HL-60/S4 treated with phorbol 12-myristate 13-acetate at 8.2 ng/mL for 4 days and 3 days (cell line): Measurements from ENCODE around the gene KIF1B.
"Not testable (repeated sequence)": the region's sequence is repeated elsewhere in the genome, so short reads cannot be mapped to it uniquely, and the experiment has no call there.

ENCODE experiments used
- in situ Hi-C: fragments of 300-500 bp; cut with MboI; formaldehyde crosslinking; loops from 2 replicates; pipeline ENCODE4 v1.15.0; 2022; ENCODE audit warnings: low sequenced_read_pairs

Gene KIF1B

DNA sequence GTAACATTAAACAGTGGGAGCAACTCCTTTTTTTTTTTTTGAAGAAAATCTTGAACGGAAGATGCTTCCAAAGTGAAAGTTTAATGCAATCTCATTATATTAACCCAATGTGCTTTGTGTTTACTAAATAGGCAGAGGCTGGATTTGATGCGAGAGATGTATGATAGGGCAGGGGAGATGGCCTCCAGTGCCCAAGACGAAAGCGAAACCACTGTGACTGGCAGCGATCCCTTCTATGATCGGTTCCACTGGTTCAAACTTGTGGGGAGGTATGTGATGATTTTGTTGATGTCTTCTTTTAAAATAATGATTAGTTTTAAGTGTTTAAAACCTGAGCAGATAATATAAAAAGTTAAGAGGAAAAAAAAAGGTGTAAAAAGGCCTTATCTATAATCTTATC lies 114.3 kb downstream of the KIF1B start:
- in situ Hi-C loops, result no loop called here

DNA sequence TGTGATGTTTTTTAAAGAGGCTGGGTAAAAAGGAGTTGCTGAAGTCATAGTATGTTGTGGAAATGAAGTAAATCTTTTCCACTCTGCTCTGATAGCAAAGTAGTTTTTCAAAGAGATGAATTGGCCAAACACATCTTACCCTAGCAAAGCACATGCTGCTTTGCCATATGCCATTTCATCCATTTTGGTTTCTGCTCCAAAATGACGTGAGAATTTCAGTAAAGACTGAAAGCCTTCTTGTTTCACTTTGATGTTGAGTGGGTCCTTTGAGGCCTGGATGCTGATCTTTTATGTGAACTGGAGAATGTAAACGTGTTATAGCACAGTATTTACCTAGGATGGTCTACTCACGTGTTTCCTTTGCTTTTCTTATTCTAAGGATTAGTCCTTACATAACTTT lies 115.2 kb downstream of the KIF1B start:
- in situ Hi-C loops, result no loop called here

DNA sequence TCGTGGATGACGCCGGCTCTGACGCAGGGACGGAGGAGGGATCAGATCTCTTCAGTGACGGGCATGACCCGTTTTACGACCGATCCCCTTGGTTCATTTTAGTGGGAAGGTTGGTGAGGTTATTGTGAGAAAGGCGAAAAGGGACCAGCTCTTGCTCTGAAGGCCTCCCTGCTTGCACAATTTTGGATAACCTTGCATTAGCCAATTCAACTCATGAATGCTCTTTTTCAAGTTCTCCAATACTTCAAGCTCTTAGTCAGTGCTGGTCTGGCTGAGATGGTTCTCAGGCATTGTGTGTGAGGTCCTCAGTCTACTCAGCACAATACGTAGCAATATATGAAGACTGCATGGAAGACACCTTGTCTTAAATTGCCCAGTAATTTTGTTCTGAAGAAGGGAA lies 115.9 kb downstream of the KIF1B start:
- in situ Hi-C loops, result no loop called here

DNA sequence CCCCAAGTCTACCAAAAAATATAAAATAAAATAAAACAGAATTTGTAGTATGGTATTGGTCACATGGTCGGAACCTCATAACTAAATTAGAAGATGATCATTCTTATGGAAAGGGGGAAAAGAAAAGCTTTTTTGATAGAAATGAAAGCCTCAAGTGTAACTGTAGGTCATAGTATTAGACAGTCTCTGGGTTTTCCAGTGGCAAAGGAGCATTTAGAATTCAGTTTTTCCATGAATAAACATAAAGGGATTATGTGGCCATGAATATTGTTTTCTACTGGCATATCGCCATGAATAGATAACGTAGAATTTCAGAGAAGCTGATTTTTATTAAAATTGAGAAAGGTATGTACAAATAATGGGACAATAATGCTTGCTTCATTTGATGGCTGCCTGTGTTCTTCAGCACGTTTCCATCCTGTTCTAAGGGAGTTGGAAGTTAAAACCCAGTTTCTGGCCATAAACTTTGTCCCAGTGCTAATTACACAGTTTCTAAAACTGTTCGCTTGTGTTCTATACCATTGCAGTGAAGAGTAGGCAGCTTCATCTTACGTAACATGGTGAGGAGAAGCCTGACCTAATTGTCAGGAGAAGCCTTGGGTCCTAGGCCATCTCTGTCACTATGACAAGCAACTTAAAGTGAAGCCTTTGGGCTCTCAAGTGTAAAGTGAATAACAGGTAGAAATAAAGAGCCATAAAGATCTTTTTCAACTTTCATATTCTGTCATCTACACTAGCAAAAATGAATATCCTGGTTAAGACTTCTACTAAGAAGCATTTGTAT lies 118.0 kb downstream of the KIF1B start:
- in situ Hi-C loops, result no loop called here

DNA sequence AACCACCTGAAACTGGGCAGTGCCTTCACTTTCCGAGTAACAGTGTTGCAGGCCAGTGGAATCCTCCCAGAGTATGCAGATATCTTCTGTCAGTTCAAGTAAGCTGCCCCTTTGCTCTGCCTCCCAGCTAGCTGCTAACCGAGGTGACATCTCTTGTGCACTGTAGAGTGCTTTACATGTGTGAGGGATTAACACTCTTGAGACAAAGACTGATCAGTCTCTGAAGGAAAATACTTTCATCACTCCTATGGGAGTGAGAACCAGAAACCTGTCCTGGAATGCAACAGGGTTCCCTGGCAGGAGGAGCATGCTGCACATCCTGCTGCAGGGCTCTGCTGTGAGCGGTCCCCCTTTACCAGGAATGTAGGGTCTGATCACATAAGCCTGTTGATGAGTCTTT lies 127.1 kb downstream of the KIF1B start:
- in situ Hi-C loops, result no loop called here

DNA sequence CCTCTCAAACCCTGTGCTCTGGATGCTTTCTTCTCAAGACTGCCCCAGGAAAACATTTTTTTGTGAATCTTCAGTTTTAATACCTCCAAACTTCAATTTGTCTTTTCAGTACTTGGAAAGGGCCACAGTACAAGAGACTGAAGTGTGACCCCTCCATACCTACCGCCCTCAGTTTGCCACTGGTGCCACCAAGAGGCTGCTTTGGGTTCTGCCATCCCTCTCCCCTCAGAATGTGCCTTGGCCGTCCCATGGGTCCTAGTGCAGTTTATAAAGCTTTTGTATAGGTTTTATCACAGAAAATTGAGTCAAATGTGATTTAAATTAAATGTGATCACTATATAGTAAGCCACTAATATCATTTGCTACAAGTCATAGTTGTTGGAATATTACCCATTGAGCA lies 127.7 kb downstream of the KIF1B start:
- in situ Hi-C loops, result no loop called here

DNA sequence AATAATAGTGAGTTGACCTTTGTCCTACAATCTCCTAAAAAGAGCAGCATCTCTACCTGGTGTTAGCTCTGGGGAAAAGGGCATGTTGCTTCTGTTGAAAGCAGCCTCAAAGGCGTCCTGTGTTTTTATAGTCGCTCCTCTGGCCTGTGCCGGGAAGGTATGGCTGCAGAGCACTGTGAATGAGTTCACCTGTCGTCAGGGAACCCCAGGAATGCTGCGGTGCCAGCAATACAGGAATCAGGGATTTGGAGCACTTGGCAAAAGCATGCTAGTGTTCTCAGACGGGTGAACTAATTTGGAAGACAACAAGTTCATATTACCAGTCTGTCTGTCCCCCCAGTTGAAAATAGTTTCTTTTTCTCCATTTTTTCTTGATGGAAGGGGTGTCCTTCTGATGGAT lies 128.2 kb downstream of the KIF1B start:
- in situ Hi-C loops, result no loop called here

DNA sequence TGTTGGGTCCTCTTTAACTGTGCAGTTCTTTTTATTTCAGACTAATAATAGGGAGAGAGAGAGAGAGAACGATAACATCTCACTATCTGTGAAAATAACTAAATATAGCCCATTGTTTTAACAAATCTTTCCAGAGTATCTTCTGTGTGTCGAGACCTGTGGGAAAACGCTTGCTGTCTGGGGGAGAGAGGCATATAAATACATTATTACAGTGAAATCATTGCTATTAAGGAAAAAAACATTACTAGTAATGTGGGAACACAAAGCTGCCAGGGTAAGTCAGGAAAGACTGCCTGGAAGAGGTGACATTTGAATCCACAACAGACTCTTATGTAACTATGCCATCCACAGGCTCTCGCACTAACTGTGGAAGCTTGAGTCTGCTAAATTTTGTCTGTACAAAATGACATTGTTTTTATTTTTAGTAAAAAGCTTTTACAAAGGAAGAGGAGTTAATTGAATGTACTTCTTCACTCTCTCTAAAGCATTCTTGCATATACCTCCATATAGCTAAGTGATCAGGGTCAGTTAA lies 128.7 kb downstream of the KIF1B start:
- in situ Hi-C loops, result no loop called here

DNA sequence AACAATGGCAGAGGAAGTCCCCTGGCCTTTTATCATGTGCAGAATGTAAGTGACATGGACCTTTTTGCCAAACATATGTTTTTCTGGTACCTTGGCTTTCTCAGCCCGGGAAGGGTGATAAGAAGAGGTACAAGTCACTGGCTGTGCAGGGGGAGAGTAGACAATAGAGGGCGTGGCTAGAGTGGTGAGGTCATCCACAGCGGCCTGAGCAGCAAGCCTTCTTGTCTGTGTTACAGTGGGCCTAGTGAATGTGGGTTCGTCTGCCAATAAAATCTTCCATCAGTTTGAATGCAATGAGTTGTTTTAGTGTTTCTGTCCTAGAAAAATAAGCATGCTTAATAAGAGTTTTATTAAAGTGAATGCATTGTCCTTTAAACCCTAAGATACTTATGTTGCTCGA lies 129.4 kb downstream of the KIF1B start:
- in situ Hi-C loops, result no loop called here

DNA sequence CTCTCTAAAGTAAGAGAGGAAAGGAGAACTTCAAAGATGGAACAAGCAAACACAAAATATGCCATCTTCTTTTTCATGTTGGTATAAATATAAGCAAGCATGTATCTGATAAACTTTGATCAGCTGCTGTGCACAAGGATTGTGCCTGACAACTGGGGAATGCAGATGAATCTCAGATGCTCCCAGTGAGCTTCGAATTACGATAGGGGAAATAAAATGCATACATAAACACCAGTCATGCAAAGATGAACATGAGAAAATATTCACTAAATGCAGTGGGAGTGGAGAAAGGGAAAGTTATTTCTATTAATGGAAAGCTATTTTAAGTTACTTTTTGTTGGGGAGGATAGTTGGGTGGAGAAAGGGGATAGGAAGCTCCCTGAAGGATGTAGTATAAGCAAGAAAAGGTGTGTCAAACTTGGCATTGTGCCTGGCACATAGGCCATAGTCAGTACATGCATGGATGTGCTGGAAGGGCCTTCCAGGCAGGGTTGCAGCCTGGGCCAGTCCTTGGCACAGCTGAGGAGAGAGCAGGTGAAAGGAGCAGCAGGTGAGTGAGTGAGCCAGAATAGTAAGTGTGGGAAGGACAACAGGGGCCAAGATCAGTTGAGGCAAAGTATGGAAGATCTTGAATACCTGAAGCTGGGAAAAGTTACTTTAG lies 130.7 kb downstream of the KIF1B start:
- in situ Hi-C loops, result no loop called here

DNA sequence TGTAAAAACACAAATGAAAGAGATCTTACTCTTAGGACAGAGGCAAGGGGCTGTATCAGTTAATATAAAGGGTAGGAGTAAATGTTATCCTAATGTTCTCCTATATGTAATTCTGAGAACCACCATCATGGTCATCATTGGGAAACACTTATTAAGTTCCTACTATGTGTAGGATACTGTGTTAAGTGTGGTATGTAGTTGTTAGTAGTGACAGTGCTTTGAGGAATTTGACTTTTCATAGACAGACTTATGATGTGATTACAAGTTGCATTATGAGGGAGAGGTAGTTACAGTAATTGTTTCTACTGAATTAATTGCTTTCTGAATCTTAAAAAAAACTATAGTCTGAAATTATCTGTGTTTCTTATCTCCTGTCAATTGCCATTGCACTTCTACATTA lies 136.7 kb downstream of the KIF1B start:
- in situ Hi-C loops, result no loop called here

DNA sequence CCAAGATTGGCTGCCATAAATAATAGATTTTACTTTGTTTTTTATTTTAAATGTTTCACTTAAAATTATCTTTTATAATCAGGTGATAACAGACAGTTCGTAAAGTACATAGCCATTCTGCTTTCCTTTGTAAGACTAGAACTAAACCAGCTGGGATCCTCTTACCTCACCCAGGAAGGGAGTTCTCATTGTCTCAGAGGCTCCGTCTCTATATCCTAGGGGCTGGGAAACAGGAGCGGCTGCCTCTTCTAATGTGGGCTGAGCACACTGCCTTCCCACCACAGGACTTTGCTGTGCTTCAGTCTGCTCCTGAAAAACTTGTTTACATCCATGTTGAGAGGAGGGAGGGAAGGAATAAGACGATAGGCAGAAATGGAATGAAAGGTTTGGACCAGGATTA lies 142.9 kb downstream of the KIF1B start:
- in situ Hi-C loops, result no loop called here

DNA sequence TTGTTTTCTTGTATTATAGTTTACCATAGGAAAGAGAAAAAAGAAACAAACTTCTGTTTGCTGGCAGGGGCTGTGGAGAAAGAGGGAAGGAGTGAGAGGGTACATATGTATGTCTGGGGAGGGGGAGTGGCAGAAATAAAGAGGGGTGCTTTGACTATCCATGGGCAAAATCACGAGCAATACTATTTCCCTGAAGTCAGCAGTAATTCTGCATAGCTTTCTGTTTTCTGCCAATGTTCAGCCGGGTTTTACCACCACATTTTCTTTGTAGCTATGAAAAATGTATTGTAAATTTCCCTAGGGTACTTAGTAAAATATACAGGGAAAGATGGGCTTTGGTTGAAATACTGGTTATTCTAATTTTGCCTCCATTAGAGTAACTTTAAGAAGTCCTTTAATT lies 143.3 kb downstream of the KIF1B start:
- in situ Hi-C loops, result no loop called here

DNA sequence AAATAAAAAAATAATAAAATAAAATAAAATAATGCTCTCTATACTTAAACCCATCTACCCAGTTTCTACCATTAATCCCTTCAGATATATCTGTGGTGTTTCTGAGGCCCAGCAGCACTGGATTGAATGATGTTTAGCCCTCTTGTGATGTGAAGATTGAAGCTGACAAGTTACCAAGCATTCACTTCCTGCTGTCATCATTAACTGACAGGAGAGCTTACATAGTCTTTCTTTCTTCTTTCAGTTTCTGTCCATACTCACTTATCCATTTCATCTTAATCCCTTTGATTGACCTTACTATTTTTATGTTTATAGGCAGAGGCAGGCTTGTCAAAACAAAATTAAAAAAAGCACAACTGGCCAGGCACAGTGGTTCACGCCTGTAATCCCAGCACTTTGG lies 149.7 kb downstream of the KIF1B start:
- in situ Hi-C loops, result no loop called here

DNA sequence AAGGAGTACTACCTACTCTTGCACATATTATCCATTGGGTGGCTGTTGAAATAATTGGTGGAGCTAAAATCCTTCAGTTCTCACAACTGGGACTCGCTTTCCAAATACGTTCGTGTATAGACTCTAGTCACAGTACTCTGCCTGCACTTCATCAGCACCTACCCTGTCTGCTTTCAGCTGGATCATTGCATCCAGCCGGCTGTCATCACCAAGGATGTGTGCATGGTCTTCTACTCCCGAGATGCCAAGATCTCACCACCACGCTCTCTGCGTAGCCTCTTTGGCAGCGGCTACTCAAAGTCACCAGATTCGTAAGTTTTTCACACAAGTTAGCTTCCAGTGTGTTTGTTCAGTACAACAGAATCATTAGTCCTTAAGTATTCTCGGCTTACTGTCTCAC lies 151.1 kb downstream of the KIF1B start:
- in situ Hi-C loops, result no loop called here

DNA sequence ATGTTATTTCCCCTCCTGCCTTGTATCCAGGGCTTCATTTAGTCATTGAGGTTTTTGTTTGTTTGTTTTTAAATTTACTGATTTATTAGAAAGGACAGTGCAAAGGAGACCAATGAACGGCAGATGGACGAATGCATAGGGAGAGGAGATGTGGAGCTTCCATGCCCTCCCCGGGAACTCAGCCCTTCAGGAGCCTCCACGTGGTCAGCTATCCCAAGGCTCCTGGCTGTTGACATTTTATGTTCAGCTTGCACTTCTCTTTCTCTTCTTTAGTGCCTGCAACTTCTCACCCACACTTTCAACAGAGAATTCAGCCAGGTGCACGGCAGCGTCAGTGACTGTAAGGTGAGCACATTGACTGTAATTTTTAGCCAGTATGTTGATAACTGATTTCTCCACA lies 157.8 kb downstream of the KIF1B start:
- in situ Hi-C loops, result no loop called here

DNA sequence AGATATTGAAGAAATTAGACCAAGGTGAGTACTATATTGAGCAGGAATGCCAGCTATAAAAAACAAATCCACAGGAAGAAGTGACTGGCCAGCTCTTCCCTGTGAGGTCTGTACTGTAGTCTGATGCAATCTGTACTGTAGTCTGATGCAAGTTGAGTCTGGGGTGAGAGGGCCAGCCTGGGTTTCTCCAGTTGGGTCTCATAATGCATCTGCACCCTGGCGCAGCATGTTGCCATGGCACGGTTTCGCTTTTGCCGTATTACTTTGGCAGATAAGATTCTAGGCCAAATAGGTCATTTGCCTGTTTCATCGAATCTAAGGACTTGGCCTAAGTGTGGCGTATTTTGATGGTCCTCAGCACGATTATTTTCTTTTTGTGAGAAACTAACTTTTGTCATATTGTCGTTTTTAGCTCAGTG lies 164.1 kb downstream of the KIF1B start:
- in situ Hi-C loops, result no loop called here

DNA sequence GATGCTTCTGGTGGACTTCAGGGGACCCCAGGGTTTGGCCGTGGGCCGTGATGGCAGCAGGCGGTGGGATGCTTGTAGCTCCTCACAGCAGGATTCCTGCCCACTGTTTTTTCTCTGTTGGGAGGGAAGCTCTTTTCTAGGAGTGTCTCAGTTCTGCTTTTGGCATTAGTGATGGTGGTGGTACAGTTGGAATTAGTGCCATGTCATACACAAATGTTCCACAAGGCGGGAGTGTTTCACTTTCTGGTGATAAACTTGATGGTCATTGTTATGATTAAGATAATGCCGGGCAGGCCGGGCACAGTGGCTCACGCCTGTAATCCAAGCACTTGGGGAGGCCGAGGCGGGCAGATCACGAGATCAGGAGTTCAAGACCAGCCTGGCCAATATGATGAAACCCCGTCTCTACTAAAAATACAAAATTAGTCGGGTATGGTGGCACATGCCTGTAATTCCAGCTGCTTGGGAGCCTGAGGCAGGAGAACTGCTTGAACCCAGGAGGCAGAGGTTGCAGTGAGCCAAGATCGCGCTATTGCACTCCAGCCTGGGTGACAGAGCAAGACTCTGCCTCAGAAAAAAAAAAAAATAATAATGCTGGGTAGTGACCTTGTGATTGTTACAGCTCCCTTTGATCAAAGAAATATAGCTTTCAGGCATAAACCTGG lies 167.1 kb downstream of the KIF1B start:
- in situ Hi-C loops, result not testable (repeated sequence)

DNA sequence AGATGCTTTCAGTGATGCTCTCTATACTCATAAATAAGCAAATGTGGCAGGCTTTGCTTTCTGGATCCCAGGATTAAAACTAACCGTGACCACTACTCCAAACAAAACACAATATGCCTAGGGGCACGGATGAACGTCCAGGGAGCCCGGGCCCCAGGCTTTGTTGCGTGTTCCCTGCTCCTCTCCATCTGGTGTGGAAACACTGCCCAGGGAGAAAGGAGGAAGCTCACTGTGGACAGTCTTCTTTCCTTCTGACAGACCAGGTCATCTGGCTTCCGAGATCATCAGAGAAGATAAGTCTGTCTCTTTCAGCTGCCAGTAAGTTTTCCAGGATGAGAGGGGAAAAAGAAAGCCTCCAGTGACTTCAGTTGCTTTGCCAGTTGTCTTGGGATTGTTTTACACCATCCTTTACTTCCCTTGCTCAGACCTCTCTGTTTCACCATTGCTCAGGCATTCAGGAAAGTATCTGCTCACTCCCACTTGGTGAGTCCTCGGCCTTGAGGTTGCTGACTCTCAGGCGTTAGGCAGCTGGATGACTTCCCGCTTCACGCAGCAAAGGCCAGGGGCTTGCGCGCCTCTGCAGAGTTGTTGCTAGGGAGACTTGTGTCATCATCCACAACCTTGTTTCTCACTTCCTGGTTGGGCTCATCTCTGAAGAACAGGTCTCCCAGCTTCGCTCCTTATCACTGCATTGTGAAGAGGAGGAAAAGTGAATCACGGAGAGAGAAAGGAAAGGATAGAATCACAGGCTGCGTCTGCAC lies 167.9 kb downstream of the KIF1B start:
- in situ Hi-C loops, result no loop called here

DNA sequence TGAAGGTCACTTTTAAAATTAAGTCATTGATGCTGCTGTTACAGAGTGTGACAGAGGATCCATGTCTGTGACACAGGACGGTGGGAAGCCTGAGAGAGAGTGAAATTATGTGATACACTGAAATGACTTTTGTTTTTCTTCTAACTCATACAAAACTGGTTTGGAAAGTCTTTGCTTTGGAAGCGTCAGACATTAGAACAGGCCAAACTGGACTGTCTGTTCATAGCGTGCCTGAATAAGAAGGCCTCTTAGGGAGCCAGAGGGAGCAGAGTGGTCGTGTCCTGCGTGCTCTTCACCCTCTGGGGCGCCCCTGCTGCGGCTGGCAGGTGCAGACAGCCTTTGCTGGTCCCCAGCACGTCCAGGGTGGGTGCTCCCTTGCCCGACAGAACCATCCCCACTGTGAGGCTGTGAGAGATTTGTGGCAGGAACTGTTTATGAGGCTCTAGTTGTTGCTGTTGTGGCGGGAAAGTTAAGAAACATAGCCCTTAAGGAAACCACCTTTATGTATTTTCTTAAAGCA lies 168.8 kb downstream of the KIF1B start:
- in situ Hi-C loops, result no loop called here

DNA sequence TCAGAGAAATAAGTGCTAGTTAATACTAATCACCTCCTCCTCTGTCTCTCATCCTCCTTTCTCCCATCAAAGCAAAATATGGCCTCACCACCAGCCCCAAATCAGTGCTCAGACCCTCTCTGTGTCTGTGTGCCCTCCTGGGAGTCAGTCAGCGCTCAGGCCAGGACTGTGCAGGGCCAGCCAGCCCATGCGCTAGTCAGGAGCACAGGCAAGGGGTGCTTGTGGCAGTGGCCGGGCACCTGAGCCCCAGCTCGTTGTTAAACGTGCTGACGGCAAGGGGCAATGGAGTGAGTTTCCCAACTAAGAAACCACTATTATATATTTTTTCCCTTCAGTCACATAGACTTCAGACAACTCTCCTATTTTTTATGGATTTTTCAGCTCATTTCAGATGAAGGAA lies 169.3 kb downstream of the KIF1B start:
- in situ Hi-C loops, result no loop called here
